DOHH2 (cell line): Measurements from ENCODE around the gene MGAT4C.
A peak's percentile ranks its signal among the peaks of the same experiment; 100 is the strongest.

ENCODE experiments used
- H3F3A ChIP-seq: fragments of 200-600 bp; sonication (generic), shearing (Covaris generic); 2 replicates; pipeline ENCODE4 v1.6.0; 2016; ENCODE audit warnings: antibody characterized with exemption, mild to moderate bottlenecking; ENCODE audit not compliant: control insufficient read depth, insufficient read depth
- H3K27ac ChIP-seq: fragments of 200-600 bp; sonication (generic); 2 replicates; pipeline ENCODE4 v1.5.1; 2014; ENCODE audit warnings: low read depth, mild to moderate bottlenecking, low read length, moderate library complexity
- H3K27me3 ChIP-seq: fragments of 200-600 bp; sonication (generic); 2 replicates; pipeline ENCODE4 v1.6.1; 2014; ENCODE audit warnings: mild to moderate bottlenecking, low read length, mixed read lengths; ENCODE audit not compliant: control insufficient read depth
- H3K36me3 ChIP-seq: fragments of 200-600 bp; sonication (generic); 2 replicates; pipeline ENCODE4 v1.6.1; 2014; ENCODE audit warnings: mild to moderate bottlenecking, low read length, moderate library complexity, mixed read lengths; ENCODE audit not compliant: control insufficient read depth
- H3K4me1 ChIP-seq: fragments of 200-600 bp; sonication (generic); 2 replicates; pipeline ENCODE4 v1.6.1; 2014; ENCODE audit warnings: mild to moderate bottlenecking, low read length, mixed read lengths; ENCODE audit not compliant: control insufficient read depth
- H3K4me2 ChIP-seq: fragments of 200-600 bp; sonication (generic); 2 replicates; pipeline ENCODE4 v1.6.0; 2014; ENCODE audit warnings: mild to moderate bottlenecking, low read length, moderate library complexity
- H3K4me3 ChIP-seq: fragments of 200-600 bp; sonication (generic); 2 replicates; pipeline ENCODE4 v1.5.1; 2014; ENCODE audit warnings: mild to moderate bottlenecking, low read length, mixed read lengths
- H3K79me2 ChIP-seq: fragments of 200-600 bp; sonication (generic); 2 replicates; pipeline ENCODE4 v1.6.1; 2014; ENCODE audit warnings: mild to moderate bottlenecking, low read length, mixed read lengths; ENCODE audit not compliant: control insufficient read depth
- H3K9me2 ChIP-seq: fragments of 200-600 bp; sonication (generic); replicated peaks from 2 replicates; pipeline ENCODE4 v1.6.1; 2014; ENCODE audit warnings: mild to moderate bottlenecking, low read length, mixed read lengths; ENCODE audit not compliant: control insufficient read depth
- H3K9me3 ChIP-seq: fragments of 200-600 bp; sonication (generic); 2 replicates; pipeline ENCODE4 v1.6.1; 2014; ENCODE audit warnings: antibody characterized with exemption, low read length, mixed read lengths; ENCODE audit not compliant: control insufficient read depth, insufficient read depth
- H4K20me1 ChIP-seq: fragments of 200-600 bp; sonication (generic); 2 replicates; pipeline ENCODE4 v1.6.0; 2014; ENCODE audit warnings: low read depth, mild to moderate bottlenecking, antibody characterized with exemption, low read length, moderate library complexity; ENCODE audit not compliant: control insufficient read depth, insufficient read depth
- CTCF ChIP-seq: fragments of 200-600 bp; sonication (generic); IDR thresholded peaks from one replicate; pipeline ENCODE4 v1.5.1; 2014; ENCODE audit warnings: antibody characterized with exemption, mild to moderate bottlenecking, low read depth, low read length; ENCODE audit not compliant: poor library complexity, severe bottlenecking
- EZH2phosphoT487 ChIP-seq: fragments of 200-600 bp; sonication (generic); IDR thresholded peaks from 2 replicates; pipeline ENCODE4 v1.6.1; 2017; ENCODE audit warnings: borderline replicate concordance, mild to moderate bottlenecking, antibody characterized with exemption, low read length, moderate library complexity, mixed read lengths

The MGAT4C gene

GRCh38 chr12:85955127-85955526 lies 301.1 kb downstream of the MGAT4C start:
- TF ChIP-seq CTCF (no peak), EZH2phosphoT487 (no peak)

GRCh38 chr12:85951823-85952222 lies 304.4 kb downstream of the MGAT4C start:
- no peaks in the 10 kb centered on the region for H4K20me1 ChIP-seq
- H3K4me3 ChIP-seq, result no peak overlapping the region
- H3K4me2 ChIP-seq, result no peak overlapping the region
- H3K79me2 ChIP-seq, result no peaks in the 10 kb centered on the region
- H3K9me3 ChIP-seq, result no peaks in the 10 kb centered on the region
- H3F3A ChIP-seq, result no peaks in the 10 kb centered on the region
- no peak overlapping the region for H3K27ac ChIP-seq
- H3K36me3 ChIP-seq, result no peaks in the 10 kb centered on the region
- H3K9me2 ChIP-seq, result no peaks in the 10 kb centered on the region
- no peaks in the 10 kb centered on the region for H3K27me3 ChIP-seq
- TF ChIP-seq EZH2phosphoT487 (no peak), CTCF (peak; percentile 36)
- H3K4me1 ChIP-seq, result no peaks in the 10 kb centered on the region

More at GRCh38 chr12:85955127-85955526, 301.1 kb downstream of the MGAT4C start:
- Histone ChIP-seq H3K4me3 (no peak overlapping the region), H3K4me2 (no peak overlapping the region), H3F3A (no peaks in the 10 kb centered on the region), H3K27me3 (no peaks in the 10 kb centered on the region), H3K9me3 (no peaks in the 10 kb centered on the region), H3K9me2 (no peaks in the 10 kb centered on the region; the same call in 1 of the 2 replicates), H3K4me1 (no peaks in the 10 kb centered on the region), H4K20me1 (no peaks in the 10 kb centered on the region), H3K27ac (no peak overlapping the region), H3K36me3 (no peaks in the 10 kb centered on the region), H3K79me2 (no peaks in the 10 kb centered on the region)

- no peaks in the 10 kb centered on the region for H3K27me3 ChIP-seq
- no peaks in the 10 kb centered on the region for H3K9me3 ChIP-seq
- H3K4me1 ChIP-seq, result no peaks in the 10 kb centered on the region
- H3K79me2 ChIP-seq, result no peaks in the 10 kb centered on the region
- no peaks in the 10 kb centered on the region for H4K20me1 ChIP-seq
- no peak overlapping the region for H3K4me2 ChIP-seq
- H3F3A ChIP-seq, result no peaks in the 10 kb centered on the region
- no peaks in the 10 kb centered on the region for H3K9me2 ChIP-seq
- TF ChIP-seq EZH2phosphoT487 (no peak), CTCF (no peak)
- H3K4me3 ChIP-seq, result no peak overlapping the region
- H3K36me3 ChIP-seq, result no peaks in the 10 kb centered on the region
- H3K27ac ChIP-seq, result no peak overlapping the region
Measured at GRCh38 chr12:85949253-85949652, 306.9 kb downstream of the MGAT4C start.

- Histone ChIP-seq H3K79me2 (no peaks in the 10 kb centered on the region), H3F3A (no peaks in the 10 kb centered on the region), H3K4me3 (no peak overlapping the region), H3K4me1 (no peaks in the 10 kb centered on the region), H3K27ac (no peak overlapping the region), H3K27me3 (no peaks in the 10 kb centered on the region), H3K4me2 (no peak overlapping the region), H3K9me3 (no peaks in the 10 kb centered on the region), H3K9me2 (no peaks in the 10 kb centered on the region), H4K20me1 (no peaks in the 10 kb centered on the region), H3K36me3 (no peaks in the 10 kb centered on the region)
- TF ChIP-seq EZH2phosphoT487 (no peak), CTCF (no peak)
Measured at GRCh38 chr12:85948340-85948739, 307.9 kb downstream of the MGAT4C start.
